ENCODE measurements around the gene CBX8. TPM values are rescaled to one million over a fixed set of nuclear protein-coding genes. Genes with fewer than 3 reads are reported as not detected.

Gene CBX8
- total RNA-seq, 1 donor from 2014 or later, result 6.1 TPM

GRCh38 chr17:79840269-79840988 is 43.6 kb upstream of the CBX8 start:
- Mint-ChIP-seq H3K4me1 (ENCODE audit: low read depth) (peaks cover 42% of the 10 kb centered on the region), H3K9me3 (ENCODE audit: low read depth) (no peaks in the 10 kb centered on the region), H3K27ac (ENCODE audit: unreplicated experiment) (no peak overlapping the region), H3K27me3 (ENCODE audit: low read depth) (peaks cover 17% of the 10 kb centered on the region), H3K36me3 (ENCODE audit: low read depth) (peaks cover 1% of the 10 kb centered on the region), H3K4me3 (ENCODE audit: unreplicated experiment) (peak overlapping the region; percentile 9)
- TF ChIP-seq, protein P1, sequence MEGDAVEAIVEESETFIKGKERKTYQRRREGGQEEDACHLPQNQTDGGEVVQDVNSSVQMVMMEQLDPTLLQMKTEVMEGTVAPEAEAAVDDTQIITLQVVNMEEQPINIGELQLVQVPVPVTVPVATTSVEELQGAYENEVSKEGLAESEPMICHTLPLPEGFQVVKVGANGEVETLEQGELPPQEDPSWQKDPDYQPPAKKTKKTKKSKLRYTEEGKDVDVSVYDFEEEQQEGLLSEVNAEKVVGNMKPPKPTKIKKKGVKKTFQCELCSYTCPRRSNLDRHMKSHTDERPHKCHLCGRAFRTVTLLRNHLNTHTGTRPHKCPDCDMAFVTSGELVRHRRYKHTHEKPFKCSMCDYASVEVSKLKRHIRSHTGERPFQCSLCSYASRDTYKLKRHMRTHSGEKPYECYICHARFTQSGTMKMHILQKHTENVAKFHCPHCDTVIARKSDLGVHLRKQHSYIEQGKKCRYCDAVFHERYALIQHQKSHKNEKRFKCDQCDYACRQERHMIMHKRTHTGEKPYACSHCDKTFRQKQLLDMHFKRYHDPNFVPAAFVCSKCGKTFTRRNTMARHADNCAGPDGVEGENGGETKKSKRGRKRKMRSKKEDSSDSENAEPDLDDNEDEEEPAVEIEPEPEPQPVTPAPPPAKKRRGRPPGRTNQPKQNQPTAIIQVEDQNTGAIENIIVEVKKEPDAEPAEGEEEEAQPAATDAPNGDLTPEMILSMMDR (IDR thresholded peaks at IDR 0.05), result peak; percentile 67
- DNase-seq (ENCODE audit: low spot score), result no peak

DNA sequence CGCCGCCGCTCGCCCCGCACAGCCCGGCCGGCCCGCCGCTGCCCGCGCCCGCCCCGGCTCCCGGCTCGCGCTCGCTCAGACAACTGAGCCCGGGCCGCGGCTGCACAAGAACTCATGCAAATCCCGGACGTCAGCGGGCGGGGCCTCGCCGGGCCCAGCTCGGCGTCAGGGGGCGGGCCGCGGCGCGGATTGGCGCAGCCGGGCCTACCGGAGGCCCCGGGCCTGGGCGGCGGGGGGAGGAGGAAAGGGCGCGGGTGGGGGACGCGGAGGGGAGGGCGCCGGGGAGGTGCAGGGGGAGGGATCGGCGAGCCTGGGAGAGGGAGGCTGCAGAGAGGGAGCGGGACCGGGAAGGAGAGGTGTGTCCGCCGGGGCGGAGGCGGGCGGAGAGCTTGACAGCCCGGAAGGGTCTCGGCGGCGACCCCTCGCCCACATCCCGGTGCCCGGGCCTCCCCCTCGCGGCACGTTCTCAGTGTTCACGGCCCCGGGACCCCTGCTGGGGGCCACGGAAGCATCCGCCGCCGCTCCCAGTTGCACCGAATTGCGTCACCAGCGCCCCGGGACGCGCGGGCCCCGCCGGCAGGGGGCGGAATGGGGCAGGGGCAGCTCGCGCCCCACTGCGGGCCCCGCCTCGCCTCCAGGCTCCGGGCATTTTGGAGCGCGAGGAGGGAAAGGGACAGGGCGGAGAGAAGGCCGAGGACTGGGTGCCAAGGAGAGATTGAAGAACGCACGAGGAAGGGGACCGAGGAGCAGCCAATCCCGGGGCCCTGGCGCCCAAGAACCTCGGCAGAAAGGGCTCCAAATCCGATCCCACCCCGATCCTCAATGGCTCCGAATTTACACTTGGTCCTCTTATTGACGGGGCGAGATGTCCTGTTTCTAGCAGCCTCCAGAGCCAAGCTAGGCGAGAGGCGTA is 42.7 kb upstream of the CBX8 start, which contains the start of gene CBX4:
Gene CBX4, minus strand, starts transcription at position 85 of the 913 bp plus-strand sequence. CDS start 189 bp downstream, outside the sequence.
- no peak for DNase-seq (ENCODE audit: low spot score)
- Mint-ChIP-seq H3K9me3 (ENCODE audit: low read depth) (no peaks in the 10 kb centered on the region), H3K4me3 (ENCODE audit: unreplicated experiment) (peak within 1 kb of the TSS; percentile 91), H3K36me3 (ENCODE audit: low read depth) (peaks cover 7% of the 10 kb centered on the region), H3K27me3 (ENCODE audit: low read depth) (peaks cover 17% of the 10 kb centered on the region), H3K27ac (ENCODE audit: unreplicated experiment) (peak within 1 kb of the TSS; percentile 97), H3K4me1 (ENCODE audit: low read depth) (peaks cover 37% of the 10 kb centered on the region)
- TF ChIP-seq, protein P1 (IDR thresholded peaks at IDR 0.05), result peak; percentile 85

- Mint-ChIP-seq H3K36me3 (ENCODE audit: low read depth) (peaks cover 8% of the 10 kb centered on the region), H3K4me1 (ENCODE audit: low read depth) (peaks cover 39% of the 10 kb centered on the region), H3K9me3 (ENCODE audit: low read depth) (no peaks in the 10 kb centered on the region), H3K27me3 (ENCODE audit: low read depth) (peaks cover 17% of the 10 kb centered on the region), H3K4me3 (ENCODE audit: unreplicated experiment) (peak overlapping the region; percentile 91), H3K27ac (ENCODE audit: unreplicated experiment) (peak overlapping the region; percentile 97)
- DNase-seq (ENCODE audit: low spot score), result no peak
- TF ChIP-seq, protein P1 (IDR thresholded peaks at IDR 0.05), result peak; percentile 48
Measured at GRCh38 chr17:79838522-79839274, 41.8 kb upstream of the CBX8 start.

GRCh38 chr17:79837888-79838521 is 41.1 kb upstream of the CBX8 start:
- H3K9me3 Mint-ChIP-seq (ENCODE audit: low read depth), result no peaks in the 10 kb centered on the region
- peak overlapping the region; percentile 91 for H3K4me3 Mint-ChIP-seq (ENCODE audit: unreplicated experiment)
- peak overlapping the region; percentile 97 for H3K27ac Mint-ChIP-seq (ENCODE audit: unreplicated experiment)
- H3K36me3 Mint-ChIP-seq (ENCODE audit: low read depth), result peaks cover 8% of the 10 kb centered on the region
- H3K27me3 Mint-ChIP-seq (ENCODE audit: low read depth), result peaks cover 17% of the 10 kb centered on the region
- peaks cover 39% of the 10 kb centered on the region for H3K4me1 Mint-ChIP-seq (ENCODE audit: low read depth)
- DNase-seq (ENCODE audit: low spot score), result no peak
- TF ChIP-seq, protein P1 (IDR thresholded peaks at IDR 0.05), result no peak
